Measurements from ENCODE around the gene TCF12.
"Not testable (repeated sequence)": the region's sequence is repeated elsewhere in the genome, so short reads cannot be mapped to it uniquely, and the experiment has no call there.

TCF12 gene

GRCh38 chr15:56916825-56917477, 1.5 kb upstream of the TCF12 start:
- DNase-seq: no peak

GRCh38 chr15:56917652-56918045, 795 bp upstream of the TCF12 start:
- peak; percentile 1 to 29 for DNase-seq

- DNase-seq: peak; percentile 67
Measured at GRCh38 chr15:56919031-56919608, 676 bp downstream of the TCF12 start.

GRCh38 chr15:56919609-56920366, 1.3 kb downstream of the TCF12 start:
- DNase-seq: peak in 1 of 2 donors; percentile 17

- DNase-seq: peak in 1 of 2 donors; percentile 15
Measured at GRCh38 chr15:56920367-56920627, 1.9 kb downstream of the TCF12 start.

- DNase-seq: no peak
Measured at GRCh38 chr15:56923174-56923591, 4.7 kb downstream of the TCF12 start.

- DNase-seq: no peak
Measured at GRCh38 chr15:56927816-56928215, 9.4 kb downstream of the TCF12 start.

GRCh38 chr15:56929399-56929798, 11.0 kb downstream of the TCF12 start:
- no peak for DNase-seq

GRCh38 chr15:56929933-56930332, 11.5 kb downstream of the TCF12 start:
- no peak for DNase-seq

- no peak for DNase-seq
Measured at GRCh38 chr15:56930669-56931313, 12.3 kb downstream of the TCF12 start.

GRCh38 chr15:56931639-56932508, 13.4 kb downstream of the TCF12 start:
- no peak for DNase-seq

GRCh38 chr15:56932509-56932868, 14.0 kb downstream of the TCF12 start:
- DNase-seq: not testable (repeated sequence)

- no peak for DNase-seq
Measured at GRCh38 chr15:56933410-56933809, 15.0 kb downstream of the TCF12 start.

GRCh38 chr15:56933811-56934210, 15.4 kb downstream of the TCF12 start:
- DNase-seq: no peak

- no peak for DNase-seq
Measured at GRCh38 chr15:56934269-56934668, 15.8 kb downstream of the TCF12 start.

GRCh38 chr15:56936929-56937328, 18.5 kb downstream of the TCF12 start:
- DNase-seq: no peak

GRCh38 chr15:56939257-56939656, 20.8 kb downstream of the TCF12 start:
- DNase-seq: no peak

- DNase-seq: no peak
Measured at GRCh38 chr15:56940388-56940787, 21.9 kb downstream of the TCF12 start.

- no peak for DNase-seq
Measured at GRCh38 chr15:56942118-56942517, 23.7 kb downstream of the TCF12 start.

GRCh38 chr15:56943403-56943802, 25.0 kb downstream of the TCF12 start:
- no peak for DNase-seq

- DNase-seq: no peak
Measured at GRCh38 chr15:56944485-56944884, 26.0 kb downstream of the TCF12 start.

- no peak for DNase-seq
Measured at GRCh38 chr15:56946150-56946549, 27.7 kb downstream of the TCF12 start.

All from CD4-positive, alpha-beta T cell treated with Interferon alpha-2 for 1 hour (primary cell).